KOPT-K1 (cell line): ENCODE results near the gene MAST4.

Experiments
- H3K27ac ChIP-seq: fragments of 200-600 bp; sonication (generic); 2 replicates; pipeline ENCODE4 v1.5.1; 2016; ENCODE audit warnings: antibody characterized with exemption, mild to moderate bottlenecking, low read depth, low read length; ENCODE audit not compliant: poor library complexity, severe bottlenecking
- H3K36me3 ChIP-seq: fragments of 200-600 bp; sonication (generic); 2 replicates; pipeline ENCODE4 v1.5.1; 2017; ENCODE audit warnings: antibody characterized with exemption, mild to moderate bottlenecking, low read length, moderate library complexity; ENCODE audit not compliant: insufficient read depth
- H3K9me3 ChIP-seq: fragments of 200-600 bp; sonication (generic); 2 replicates; pipeline ENCODE4 v1.5.1; 2017; ENCODE audit warnings: antibody characterized with exemption, low read length, mild to moderate bottlenecking; ENCODE audit not compliant: insufficient read depth, poor library complexity, severe bottlenecking

The MAST4 gene

DNA sequence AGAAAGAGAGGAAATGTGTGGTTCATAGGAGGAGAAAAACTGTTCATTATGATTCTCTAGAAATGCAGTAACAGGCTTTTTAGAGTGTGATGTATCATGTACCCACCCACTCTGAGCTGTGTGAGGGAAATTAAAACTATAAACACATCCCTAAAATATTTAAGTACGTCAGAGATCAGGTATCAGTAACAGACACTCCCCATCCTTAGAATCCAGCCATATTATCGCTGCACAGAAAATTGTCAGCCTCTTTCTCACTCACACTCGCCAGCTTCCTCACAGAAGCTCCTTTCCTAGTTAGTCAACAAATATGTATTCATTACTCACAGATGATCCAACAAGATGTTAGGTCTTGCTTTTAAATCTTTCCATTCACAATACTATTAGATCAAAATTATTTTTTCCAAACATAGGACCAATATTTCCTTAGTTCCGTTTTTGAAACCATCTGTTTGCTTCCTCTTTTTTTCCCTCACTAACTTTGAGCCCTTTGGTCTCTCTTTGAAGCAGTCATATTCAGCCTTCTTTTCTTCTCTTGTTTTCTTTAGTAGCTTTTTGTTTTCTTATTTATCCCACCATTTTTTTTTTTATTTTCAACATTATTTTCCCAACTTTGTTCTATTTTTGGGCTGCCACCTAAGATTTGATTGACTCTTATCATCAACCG lies 13.6 kb upstream of the MAST4 start:
- no peak overlapping the region for H3K27ac ChIP-seq
- no peaks in the 10 kb centered on the region for H3K9me3 ChIP-seq
- no peaks in the 10 kb centered on the region for H3K36me3 ChIP-seq

DNA sequence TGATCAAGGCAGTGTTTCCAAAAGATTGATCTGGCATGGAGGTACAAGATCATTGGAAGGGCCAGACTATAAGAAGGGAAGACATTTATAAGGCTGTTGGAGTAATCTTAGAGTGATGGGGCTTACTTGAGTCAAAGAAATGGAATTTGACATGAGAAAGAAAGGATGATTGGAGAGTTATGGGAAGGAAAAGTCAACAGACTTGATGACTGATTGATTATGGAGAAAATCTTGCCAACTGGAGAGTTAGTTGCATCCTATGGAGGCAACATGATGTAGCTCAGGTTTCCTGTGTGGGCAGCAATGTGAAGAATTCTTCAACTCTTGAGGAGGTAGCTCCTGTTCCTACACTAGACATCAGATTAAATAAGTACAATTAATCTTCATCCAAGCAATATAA lies 10.9 kb upstream of the MAST4 start:
- Histone ChIP-seq H3K36me3 (no peaks in the 10 kb centered on the region), H3K9me3 (no peaks in the 10 kb centered on the region)

DNA sequence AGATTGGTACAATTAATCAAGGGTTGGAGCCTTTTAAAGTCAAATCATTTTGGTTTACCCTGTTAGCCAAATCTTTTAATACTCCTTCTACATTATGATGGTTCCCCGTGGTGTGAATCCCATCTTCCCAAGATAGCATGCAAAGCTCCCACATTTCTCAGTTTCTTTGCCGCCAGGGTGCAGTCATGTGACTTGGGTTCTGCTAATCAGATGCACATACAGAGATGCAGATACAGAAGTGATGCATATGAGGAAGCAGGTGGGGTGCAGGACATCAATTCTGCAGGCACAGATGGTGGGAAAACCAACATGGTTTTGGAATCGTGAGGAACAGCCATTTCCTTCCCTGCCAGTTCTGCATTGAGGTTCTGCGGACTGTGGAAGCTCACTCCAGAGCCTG lies 8.4 kb upstream of the MAST4 start:
- H3K9me3 ChIP-seq, result no peaks in the 10 kb centered on the region
- H3K27ac ChIP-seq, result no peak overlapping the region
- H3K36me3 ChIP-seq, result no peaks in the 10 kb centered on the region

More for the DNA sequence above, 10.9 kb upstream of the MAST4 start:
- H3K27ac ChIP-seq, result no peak overlapping the region

DNA sequence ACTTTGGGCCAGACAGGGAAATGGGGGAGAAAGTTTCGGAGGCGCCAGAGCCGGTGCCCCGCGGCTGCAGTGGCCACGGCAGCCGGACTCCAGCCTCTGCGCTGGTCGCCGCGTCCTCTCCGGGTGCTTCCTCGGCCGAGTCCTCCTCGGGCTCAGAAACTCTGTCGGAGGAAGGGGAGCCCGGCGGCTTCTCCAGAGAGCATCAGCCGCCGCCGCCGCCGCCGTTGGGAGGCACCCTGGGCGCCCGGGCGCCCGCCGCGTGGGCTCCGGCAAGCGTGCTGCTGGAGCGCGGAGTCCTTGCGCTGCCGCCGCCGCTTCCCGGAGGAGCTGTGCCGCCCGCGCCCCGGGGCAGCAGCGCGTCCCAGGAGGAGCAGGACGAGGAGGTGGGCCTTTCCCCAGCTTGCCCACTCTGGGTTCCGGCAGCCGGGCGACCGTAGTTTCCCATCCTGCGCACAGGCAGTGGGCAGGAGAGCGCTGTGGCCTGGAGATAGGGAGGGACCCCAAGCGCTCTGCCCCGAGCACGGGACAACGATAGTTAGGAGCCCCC lies 516 bp downstream of the MAST4 start:
- Histone ChIP-seq H3K27ac (peak overlapping the region; percentile 48), H3K36me3 (no peaks in the 10 kb centered on the region), H3K9me3 (peaks cover 9% of the 10 kb centered on the region)

DNA sequence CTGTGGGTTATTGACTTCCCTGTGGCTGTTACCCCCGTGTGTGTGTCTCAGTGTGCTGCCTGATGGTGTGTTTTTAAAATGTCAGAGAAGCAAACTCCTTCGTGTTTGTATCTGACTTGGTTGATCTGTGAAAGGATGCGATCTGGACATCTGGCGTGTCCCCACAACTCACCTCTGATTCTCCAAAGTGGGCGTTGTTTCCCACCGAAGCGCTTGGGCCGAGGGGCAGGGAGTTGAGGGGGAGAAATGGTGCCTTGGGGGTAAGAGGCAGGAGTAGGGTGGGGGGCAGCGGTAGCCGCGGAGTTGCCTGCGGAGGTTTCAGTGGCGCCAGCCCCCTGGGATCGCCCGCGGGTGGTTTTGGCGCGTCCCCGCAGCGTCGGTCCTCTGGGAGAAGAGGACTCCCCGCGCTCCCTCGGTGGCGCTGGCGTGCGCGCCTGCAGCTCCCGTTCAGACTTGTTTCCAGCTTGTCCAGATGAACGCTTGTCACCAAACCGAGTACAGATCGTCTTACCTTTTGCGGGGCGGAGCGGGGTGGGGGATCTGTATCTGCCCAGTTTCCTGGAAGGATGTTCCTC lies 1.1 kb downstream of the MAST4 start:
- peaks cover 9% of the 10 kb centered on the region for H3K9me3 ChIP-seq
- no peaks in the 10 kb centered on the region for H3K36me3 ChIP-seq
- peak overlapping the region; percentile 48 for H3K27ac ChIP-seq

DNA sequence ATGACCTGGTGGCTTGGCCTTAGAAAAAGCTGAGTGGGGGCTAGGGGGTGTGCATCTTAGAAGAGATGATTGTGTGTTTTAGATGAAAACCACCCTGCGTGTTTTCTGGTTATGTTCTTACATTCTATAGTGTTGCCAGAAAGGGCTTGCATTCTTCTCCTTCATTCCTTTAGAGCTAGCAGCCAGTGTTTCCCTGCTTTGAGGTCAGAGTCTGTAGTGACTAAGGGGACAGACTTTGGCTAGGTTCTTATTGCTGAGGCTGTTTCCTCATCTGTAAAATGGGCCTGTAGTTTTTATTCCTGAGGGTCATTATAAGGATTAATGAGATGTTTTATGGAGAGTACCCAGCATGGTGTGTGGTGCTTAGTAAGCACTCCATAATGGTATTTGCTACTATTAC lies 6.4 kb downstream of the MAST4 start:
- Histone ChIP-seq H3K27ac (no peak overlapping the region), H3K36me3 (no peaks in the 10 kb centered on the region)

DNA sequence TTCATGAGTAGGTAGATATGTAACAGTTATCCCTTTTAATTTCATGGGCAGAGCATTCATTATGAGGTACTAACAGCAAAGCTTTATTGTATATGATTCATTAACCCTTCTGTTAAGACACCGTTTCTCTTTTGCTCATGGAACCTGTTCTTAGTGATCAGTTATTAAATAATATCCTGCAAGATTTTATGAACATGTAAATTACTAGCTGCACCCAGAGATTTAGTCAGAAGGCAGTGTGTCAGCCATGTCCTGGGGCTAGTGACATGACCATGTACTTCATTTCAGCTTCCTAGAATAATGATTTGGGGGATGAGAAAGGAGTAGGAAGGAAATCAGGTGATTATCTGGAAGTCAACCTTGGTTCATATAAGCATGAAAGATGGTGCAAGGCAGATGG lies 7.0 kb downstream of the MAST4 start:
- no peaks in the 10 kb centered on the region for H3K9me3 ChIP-seq
- H3K27ac ChIP-seq, result no peak overlapping the region
- no peaks in the 10 kb centered on the region for H3K36me3 ChIP-seq

More for the DNA sequence above, 6.4 kb downstream of the MAST4 start:
- H3K9me3 ChIP-seq, result no peaks in the 10 kb centered on the region

DNA sequence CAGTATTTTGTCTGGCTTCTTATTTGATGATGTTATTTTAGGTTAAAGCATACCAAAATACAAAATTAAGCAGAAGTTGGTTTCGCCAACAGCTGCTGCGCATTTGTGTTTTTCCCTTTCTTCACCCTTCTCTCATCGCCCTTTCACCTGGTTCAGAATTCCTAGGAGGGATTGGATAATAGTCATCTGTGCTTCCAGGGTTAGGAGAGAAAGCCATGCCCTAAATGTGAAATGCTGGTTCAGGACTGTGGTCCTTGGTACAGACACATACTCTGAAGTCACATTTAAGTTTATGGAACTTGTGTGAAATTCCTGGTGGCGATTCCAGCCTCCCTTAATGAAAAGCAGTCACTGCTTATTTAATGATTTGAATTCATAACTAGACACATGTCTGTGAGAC lies 7.7 kb downstream of the MAST4 start:
- Histone ChIP-seq H3K27ac (no peak overlapping the region), H3K36me3 (no peaks in the 10 kb centered on the region), H3K9me3 (no peaks in the 10 kb centered on the region)

DNA sequence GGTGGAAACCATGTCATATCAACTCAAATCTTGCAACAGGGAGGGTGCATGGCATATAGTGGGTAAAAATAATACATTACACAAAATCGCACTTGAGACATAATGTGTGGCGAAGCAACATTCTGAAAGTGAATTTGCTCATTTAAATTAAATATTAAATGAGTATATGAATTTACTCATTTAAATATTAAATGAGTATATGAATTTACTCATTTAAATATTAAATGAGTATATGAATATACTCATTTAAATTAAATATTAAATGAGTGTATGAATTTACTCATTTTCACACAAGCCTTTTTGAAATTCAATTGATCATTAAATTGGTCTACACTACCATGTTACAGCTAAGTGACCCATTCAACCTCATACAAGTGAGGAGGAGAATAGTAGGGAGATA lies 10.5 kb downstream of the MAST4 start:
- Histone ChIP-seq H3K27ac (no peak overlapping the region), H3K9me3 (no peaks in the 10 kb centered on the region), H3K36me3 (no peaks in the 10 kb centered on the region)

DNA sequence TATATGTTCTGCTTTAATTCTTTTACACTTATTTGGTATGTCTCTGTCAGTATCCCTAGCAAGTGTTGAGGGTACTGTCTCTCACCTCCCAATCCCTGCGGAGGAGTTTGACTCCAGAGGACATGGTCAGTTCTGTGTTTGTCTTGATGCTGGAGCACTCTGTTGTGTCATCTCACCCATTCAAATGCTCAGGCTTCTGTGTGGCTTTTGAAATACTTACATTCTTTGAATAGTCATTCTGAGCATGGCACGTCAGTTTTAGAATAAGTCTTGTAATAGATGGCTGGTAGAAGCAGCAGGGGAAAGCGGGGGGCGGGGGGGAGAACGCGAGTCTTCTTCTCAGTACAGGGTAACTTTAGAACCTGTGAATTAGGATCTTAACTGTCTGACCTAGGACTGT lies 12.3 kb downstream of the MAST4 start:
- Histone ChIP-seq H3K27ac (no peak overlapping the region), H3K36me3 (no peaks in the 10 kb centered on the region), H3K9me3 (no peaks in the 10 kb centered on the region)

DNA sequence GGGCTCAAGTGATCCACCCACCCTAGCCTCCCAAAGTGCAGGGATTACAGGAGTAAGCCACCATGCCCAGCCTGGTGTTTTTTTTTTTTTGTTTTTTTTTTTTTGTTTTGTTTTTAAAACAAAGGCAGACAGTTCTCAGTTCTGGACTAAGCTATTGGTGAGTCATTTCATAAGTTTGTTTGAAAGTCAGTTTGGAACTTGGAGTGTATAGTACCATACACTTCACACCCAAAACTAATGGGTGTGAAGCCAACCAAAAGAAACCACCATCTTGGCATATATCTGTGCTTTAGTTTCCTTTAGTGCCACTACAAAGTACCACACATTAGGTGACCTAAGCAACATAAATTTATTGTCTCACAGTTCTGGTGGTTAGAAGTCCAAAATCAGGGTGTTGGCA lies 13.4 kb downstream of the MAST4 start:
- H3K27ac ChIP-seq, result no peak overlapping the region
- no peaks in the 10 kb centered on the region for H3K9me3 ChIP-seq
- no peaks in the 10 kb centered on the region for H3K36me3 ChIP-seq

DNA sequence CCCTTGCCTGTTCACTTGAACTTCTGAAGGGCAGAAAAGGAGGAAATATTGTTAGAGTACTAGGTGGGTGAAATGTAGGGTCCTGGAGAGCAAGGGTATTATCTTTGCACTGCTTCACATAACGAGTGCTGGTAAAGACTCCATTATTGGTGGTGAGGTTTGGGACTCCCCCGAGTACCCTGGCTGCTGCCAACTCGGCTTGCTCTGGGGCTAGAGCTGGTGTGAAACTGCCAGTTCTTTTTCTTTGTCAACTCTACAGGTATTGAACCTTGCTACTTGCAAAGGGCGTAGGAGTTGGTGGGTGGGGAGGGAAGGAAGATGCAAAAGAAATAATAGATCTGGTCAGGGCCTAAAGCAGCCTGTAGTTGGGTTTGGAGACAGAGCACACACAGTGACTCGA lies 16.0 kb downstream of the MAST4 start:
- peak overlapping the region; percentile 60 for H3K27ac ChIP-seq
- H3K36me3 ChIP-seq, result no peaks in the 10 kb centered on the region

DNA sequence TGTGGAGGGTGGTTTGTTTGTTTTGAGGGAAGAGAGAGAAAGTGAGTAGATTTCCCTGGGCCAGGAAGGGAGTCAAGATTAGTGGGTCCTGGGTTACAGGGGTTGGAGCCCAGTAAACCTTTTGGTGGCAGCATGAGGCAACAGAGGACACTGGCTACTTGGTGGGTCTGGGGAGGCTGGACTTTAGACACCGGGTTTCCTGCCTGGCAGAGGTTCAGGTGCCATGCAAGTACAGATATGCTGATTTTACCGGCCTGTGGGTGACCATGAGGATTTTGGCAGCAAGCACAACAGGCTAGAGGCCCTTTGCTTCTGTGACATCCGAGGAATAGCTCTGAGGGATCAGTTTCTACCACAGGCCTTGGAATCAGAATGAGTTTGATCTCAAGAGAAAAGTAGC lies 18.9 kb downstream of the MAST4 start:
- Histone ChIP-seq H3K36me3 (no peaks in the 10 kb centered on the region), H3K9me3 (no peaks in the 10 kb centered on the region), H3K27ac (no peak overlapping the region)

More for the DNA sequence above, 16.0 kb downstream of the MAST4 start:
- H3K9me3 ChIP-seq, result no peaks in the 10 kb centered on the region

DNA sequence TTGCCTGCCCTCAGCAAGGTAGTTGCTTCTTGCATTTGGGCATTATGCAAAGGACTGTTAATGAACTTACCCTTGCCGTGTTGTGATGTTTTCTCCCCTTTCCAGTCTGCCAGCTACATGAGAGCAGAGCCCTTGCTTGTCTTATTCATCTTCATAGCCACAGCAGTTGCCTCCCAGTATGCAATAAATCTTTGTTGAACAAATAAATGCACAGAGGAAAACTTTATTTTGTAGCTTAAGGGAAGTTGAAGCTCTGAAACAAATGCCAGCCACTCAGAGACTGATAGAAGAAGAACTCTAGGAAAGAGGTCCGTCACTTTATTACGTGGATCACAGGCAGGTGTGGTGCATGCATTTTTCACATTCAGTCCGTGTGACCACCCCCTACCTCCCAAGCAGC lies 19.7 kb downstream of the MAST4 start:
- Histone ChIP-seq H3K9me3 (no peaks in the 10 kb centered on the region), H3K27ac (peak overlapping the region; percentile 84), H3K36me3 (no peaks in the 10 kb centered on the region)

DNA sequence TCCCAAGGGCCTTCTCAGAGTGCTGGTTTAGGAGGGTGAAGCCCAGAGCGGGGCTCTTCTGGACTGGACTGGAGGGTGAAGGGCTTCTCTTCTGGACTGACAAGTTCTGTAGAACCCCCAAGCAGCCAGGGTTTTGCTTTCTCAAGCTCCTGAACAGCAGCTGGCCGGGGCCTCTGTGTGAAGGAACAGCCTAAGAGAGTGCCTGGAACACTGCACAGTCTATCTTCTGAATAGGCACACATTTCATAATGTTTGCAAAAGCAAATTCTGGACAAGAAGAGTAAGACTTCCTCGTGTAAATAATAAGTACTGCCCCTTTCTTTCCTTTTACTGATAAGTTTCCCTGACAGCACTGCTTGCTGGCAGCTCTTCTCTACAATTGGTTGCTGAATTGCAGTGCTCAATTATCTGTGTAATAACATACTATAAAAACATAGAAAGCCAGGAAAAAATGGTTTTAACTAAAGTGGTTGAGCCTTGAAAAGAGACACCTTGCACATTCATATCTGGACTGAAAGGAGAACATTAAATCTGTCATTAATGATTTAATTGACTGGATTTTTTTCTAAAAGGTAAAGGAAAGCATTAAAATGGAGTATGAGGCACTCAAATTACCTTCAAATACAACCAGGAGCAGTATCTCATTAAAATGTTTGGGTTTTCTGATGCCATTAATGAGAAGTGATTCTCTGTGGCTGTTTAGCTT lies 20.5 kb downstream of the MAST4 start:
- Histone ChIP-seq H3K36me3 (no peaks in the 10 kb centered on the region), H3K9me3 (no peaks in the 10 kb centered on the region), H3K27ac (peak overlapping the region; percentile 84)
